ENCODE measurements around the gene DNAH6. TPM values are rescaled to one million over a fixed set of nuclear protein-coding genes. Genes with fewer than 3 reads are reported as not detected.

DNAH6 gene
- total and polyA plus RNA-seq, 8 donors: 1.3 to 6.2 (median 3.6) TPM

- no peaks in the 10 kb centered on the region for H3K36me3 ChIP-seq
- H3K4me3 ChIP-seq: no peak overlapping the region
- ATAC-seq (no peak), DNase-seq (no peak)
- H3K9me3 ChIP-seq: peaks cover 0 to 5% of the 10 kb centered on the region in 2 donors
- TF ChIP-seq CTCF (IDR thresholded peaks at IDR 0.05): no peak
- H3K4me1 ChIP-seq: no peaks in the 10 kb centered on the region
- no peak overlapping the region for H3K27ac ChIP-seq
- intact Hi-C loops (cut with DNase I): no loop called here
- no peaks in the 10 kb centered on the region for H3K27me3 ChIP-seq
Measured at GRCh38 chr2:84800194-84800805, 284.0 kb downstream of the DNAH6 start.

- no peak for TF ChIP-seq CTCF (IDR thresholded peaks at IDR 0.05)
- intact Hi-C loops (cut with DNase I): no loop called here
Measured at GRCh38 chr2:84801811-84802210, 285.5 kb downstream of the DNAH6 start.

GRCh38 chr2:84805250-84805958 lies 289.1 kb downstream of the DNAH6 start:
- Histone ChIP-seq H3K36me3 (no peaks in the 10 kb centered on the region), H3K9me3 (peaks cover 0 to 5% of the 10 kb centered on the region in 2 donors), H3K4me3 (no peak overlapping the region), H3K27me3 (no peaks in the 10 kb centered on the region), H3K27ac (no peak overlapping the region), H3K4me1 (peaks cover 11 to 14% of the 10 kb centered on the region in 2 donors)
- no peak for TF ChIP-seq CTCF (IDR thresholded peaks at IDR 0.05)
- ATAC-seq: peak; percentile 43
- DNase-seq: no peak
- intact Hi-C loops (cut with DNase I): no loop called here

More at GRCh38 chr2:84801811-84802210, 285.5 kb downstream of the DNAH6 start:
- no peak overlapping the region for H3K27ac ChIP-seq
- ATAC-seq (no peak), DNase-seq (peak in 2 of 4 donors; percentile 43 to 50)
- H3K27me3 ChIP-seq: no peaks in the 10 kb centered on the region
- H3K9me3 ChIP-seq: peaks cover 0 to 5% of the 10 kb centered on the region in 2 donors
- H3K36me3 ChIP-seq: no peaks in the 10 kb centered on the region
- H3K4me3 ChIP-seq: no peak overlapping the region
- H3K4me1 ChIP-seq: peaks cover 2 to 5% of the 10 kb centered on the region in 2 donors

GRCh38 chr2:84807063-84807485 lies 290.8 kb downstream of the DNAH6 start:
- Histone ChIP-seq H3K27ac (peak overlapping the region; percentile 55 to 84), H3K36me3 (no peaks in the 10 kb centered on the region), H3K27me3 (no peaks in the 10 kb centered on the region), H3K4me1 (peaks cover 11 to 14% of the 10 kb centered on the region in 2 donors), H3K4me3 (no peak overlapping the region), H3K9me3 (peaks cover 0 to under 1% of the 10 kb centered on the region in 2 donors)
- ATAC-seq: peak; percentile 79
- DNase-seq: peak in 3 of 4 donors; percentile 66 to 77 (median 73)
- intact Hi-C loops (cut with DNase I): no loop called here
- no peak for TF ChIP-seq CTCF (IDR thresholded peaks at IDR 0.05)

GRCh38 chr2:84808279-84808678 lies 292.0 kb downstream of the DNAH6 start:
- DNase-seq: peak in 1 of 4 donors; percentile 54

More at GRCh38 chr2:84808279-84808678, 292.0 kb downstream of the DNAH6 start:
- Histone ChIP-seq H3K27me3 (no peaks in the 10 kb centered on the region), H3K9me3 (no peaks in the 10 kb centered on the region), H3K27ac (peak overlapping the region in 1 of 2 donors; percentile 84), H3K36me3 (no peaks in the 10 kb centered on the region), H3K4me1 (peaks cover 11 to 14% of the 10 kb centered on the region in 2 donors), H3K4me3 (no peak overlapping the region)
- no peak for TF ChIP-seq CTCF (IDR thresholded peaks at IDR 0.05)
- ATAC-seq: peak; percentile 72
- intact Hi-C loops (cut with DNase I): no loop called here

Data from left lung (tissue), 10 donors.